ENCODE data around the gene SERTAD2.

Gene SERTAD2

DNA sequence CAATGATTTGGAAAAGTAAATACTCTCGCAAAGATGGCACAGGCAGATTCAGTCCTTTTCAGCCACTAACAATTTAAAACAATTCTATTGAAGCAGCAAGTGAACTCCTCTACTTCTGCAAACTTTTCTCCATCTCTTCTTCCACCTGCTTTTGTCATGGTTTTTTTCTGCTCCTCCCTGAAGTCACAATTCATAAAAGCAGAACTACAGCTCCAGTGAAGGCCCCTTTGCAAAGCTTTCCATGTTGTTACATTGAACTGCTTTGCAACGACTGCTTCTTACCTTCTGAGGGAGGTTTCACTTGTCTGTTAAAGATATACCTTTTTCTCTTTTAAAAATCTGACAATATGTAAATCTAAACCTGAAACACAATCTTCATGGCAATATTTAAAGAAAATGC lies 3.7 kb upstream of the SERTAD2 start:
- Mint-ChIP-seq H3K27me3 (no peaks in the 10 kb centered on the region), H3K9me3 (no peaks in the 10 kb centered on the region), H3K27ac (no peak overlapping the region), H3K4me1 (peaks cover 62% of the 10 kb centered on the region), H3K4me3 (no peak overlapping the region)
- ATAC-seq (no peak), DNase-seq (no peak)

DNA sequence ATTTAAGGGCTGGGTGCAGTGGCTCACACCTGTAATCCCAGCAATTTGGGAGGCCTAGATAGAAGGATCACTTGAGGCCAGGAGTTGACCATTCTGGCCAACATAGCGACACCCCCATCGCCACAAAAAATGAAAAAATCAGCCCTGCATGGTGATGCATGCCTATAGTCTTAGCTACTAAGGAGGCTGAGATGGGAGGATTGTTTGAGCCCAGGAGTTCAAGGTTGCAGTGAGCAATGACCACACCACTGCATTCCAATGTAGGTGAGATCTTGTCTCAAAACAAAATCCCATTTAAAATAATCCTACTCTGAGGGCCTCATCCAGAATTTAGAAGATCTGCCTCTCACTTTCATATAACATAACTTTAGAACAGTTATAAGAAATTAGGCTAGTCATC lies 2.7 kb upstream of the SERTAD2 start:
- no peak for DNase-seq
- H3K9me3 Mint-ChIP-seq: no peaks in the 10 kb centered on the region
- no peak overlapping the region for H3K27ac Mint-ChIP-seq
- no peaks in the 10 kb centered on the region for H3K27me3 Mint-ChIP-seq
- no peak for ATAC-seq
- H3K4me1 Mint-ChIP-seq: peaks cover 62% of the 10 kb centered on the region
- no peak overlapping the region for H3K4me3 Mint-ChIP-seq

DNA sequence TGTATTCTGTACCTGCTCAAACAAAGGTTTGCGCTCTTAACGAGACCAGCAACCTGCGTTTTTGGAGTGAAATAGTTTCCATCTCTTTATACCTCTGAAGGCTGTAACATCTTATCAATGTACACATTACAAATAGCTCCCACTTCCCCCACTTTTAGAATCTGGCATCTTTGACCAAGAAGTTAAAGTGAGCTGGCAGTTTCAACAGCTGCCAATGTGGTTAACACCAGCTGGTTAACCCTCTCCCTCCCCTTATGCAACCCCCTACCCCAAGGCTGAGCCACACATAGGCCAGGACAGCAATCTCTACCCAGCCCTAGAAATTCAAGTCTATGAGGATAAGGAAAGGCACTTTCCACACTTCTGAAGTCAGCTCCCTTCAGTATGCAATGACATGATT lies 2.2 kb upstream of the SERTAD2 start:
- peak overlapping the region in 1 of 2 donors; percentile 92 for H3K4me3 Mint-ChIP-seq
- peaks cover 68% of the 10 kb centered on the region for H3K4me1 Mint-ChIP-seq
- H3K27ac Mint-ChIP-seq: peak overlapping the region in 1 of 2 donors; percentile 49
- no peaks in the 10 kb centered on the region for H3K27me3 Mint-ChIP-seq
- H3K9me3 Mint-ChIP-seq: no peaks in the 10 kb centered on the region
- ATAC-seq (no peak), DNase-seq (peak in 1 of 2 donors; percentile 41)

DNA sequence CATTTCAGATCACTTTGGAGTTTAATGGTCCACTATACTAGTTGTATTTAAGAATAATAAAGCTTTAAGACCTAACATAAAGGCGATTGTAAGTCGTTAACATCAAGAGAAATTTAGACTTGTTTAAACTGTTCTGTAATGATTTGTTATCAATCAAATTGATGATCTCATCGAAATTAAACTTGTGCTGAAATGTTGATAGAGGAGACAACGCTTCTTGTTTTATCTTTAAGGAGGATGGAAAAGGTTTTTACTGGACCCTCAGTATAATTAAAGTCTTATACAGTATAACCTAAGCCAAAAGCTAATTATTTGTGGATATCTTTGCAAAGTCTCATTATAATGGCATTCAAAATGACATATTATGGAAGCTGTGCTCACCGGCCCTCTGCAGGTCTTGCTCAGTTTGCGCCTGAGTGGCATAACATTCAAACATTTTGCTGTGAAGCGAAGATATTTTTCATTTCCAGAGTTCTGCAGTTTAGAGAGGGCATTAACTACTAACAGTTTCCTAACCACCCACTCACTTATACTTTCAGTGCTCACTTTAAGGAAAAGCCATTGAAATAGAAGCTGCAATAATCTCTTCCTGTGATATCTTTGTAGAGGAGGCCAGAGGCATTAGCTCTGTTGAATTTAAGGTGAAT lies 1.4 kb upstream of the SERTAD2 start:
- peaks cover 74% of the 10 kb centered on the region for H3K4me1 Mint-ChIP-seq
- ATAC-seq (peak; percentile 14), DNase-seq (peak in 1 of 2 donors; percentile 42)
- peak overlapping the region; percentile 85 to 92 for H3K4me3 Mint-ChIP-seq
- no peaks in the 10 kb centered on the region for H3K27me3 Mint-ChIP-seq
- no peaks in the 10 kb centered on the region for H3K9me3 Mint-ChIP-seq
- peak overlapping the region; percentile 17 to 59 for H3K27ac Mint-ChIP-seq

DNA sequence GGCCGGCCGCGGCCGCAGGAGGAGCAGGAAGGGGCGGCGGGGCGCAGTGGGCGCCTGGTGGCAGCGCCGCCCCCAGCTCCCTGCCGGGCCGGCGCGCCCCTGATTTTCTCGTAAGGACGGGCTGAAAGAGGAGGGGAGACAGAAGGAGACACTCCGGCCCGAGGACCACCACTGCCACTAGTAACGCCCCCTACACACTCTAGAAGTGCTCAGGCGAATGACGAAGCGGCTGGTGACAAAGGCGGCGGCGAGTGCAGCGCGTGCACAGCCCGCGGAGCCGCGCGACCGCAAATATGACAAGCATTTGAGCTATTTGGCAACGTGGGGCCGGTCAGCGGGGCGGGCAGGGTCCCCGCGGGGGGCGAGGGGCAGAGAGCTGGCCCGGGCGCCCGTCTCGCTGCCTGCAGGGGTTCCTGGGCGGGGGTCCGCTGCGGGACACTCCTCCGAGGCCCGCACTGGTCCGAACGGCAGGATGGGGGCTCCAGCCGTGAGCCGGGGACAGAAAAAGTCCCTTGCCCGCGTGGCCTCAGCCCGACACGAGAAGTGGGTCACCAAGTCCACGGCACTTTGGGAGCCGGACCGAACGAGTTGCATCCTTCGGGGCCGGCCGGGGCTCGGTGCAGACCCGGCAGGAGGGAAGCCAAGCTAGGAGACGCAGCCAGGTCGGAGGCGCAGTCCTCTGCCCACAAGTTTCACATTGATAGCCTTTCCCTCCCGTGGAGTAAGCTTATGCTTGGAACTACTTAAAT lies 524 bp upstream of the SERTAD2 start:
- Mint-ChIP-seq H3K4me1 (peaks cover 76% of the 10 kb centered on the region), H3K9me3 (no peaks in the 10 kb centered on the region), H3K4me3 (peak overlapping the region; percentile 85 to 92), H3K27ac (peak overlapping the region in 1 of 2 donors; percentile 87), H3K27me3 (no peaks in the 10 kb centered on the region)
- DNase-seq (peak; percentile 68 to 74), ATAC-seq (peak; percentile 62)

DNA sequence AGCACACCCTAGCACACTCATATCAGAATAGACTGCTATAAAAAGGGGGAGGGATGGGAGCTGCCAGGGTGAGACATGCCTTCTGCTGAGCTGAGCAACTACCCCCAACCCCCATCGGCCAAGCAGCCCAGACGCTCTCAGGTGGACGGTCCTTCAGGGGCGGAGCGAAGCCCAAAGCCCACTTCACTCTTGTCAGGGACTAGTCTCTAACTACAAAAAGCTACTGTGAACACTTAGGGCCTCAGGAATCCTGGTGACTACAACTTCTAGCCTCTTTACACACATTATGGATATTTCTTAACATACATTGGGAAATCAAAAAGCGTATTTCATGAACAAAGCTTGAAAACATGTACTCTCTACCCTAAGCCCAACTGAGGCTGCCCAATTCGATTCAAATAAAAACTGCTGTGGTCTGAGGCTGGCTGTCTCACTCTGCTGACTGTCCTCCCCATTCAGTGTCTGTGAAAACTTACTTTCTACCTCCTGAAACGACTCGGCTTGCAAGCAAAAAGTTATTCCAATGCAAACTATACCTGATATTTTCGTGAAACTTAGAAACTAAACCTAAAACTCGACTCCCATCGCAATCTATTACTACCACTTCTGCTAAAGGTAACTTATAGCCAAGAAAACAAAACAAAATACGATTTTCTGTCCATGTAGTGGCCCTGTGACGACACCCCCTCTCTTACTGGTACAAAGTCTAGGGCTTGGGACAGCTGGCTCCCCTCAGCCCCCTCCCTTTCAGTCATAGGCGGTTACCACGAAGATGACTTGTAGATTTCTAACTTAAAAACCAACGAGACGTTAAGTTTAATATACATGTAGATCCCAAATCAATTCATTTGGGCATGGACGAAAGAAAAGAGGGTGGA lies 1.2 kb downstream of the SERTAD2 start:
- Mint-ChIP-seq H3K4me1 (peaks cover 80% of the 10 kb centered on the region), H3K27ac (peak overlapping the region; percentile 93 to 98), H3K9me3 (no peaks in the 10 kb centered on the region), H3K27me3 (no peaks in the 10 kb centered on the region), H3K4me3 (peak overlapping the region; percentile 89 to 92)
- peak in 1 of 2 donors; percentile 29 for DNase-seq
- peak; percentile 41 for ATAC-seq

DNA sequence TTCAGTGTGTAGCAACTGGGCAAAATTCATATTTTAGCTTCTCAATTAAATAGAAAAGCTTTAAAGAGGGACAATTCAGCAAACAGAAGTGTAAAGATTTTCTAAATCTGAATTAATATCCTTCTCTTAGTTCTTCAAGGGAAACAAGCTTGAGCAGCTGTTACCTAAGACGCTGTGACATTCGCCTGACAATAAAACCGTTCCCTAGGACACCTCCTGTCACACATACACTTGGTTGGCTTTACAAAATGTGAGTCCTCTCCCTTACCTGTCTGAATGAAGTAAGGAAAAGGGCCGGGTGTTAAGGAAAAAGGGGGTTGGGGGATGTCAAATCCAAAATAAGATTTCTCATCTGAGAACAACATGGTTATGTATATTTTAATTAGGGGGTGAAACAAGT lies 2.1 kb downstream of the SERTAD2 start:
- peak overlapping the region in 1 of 2 donors; percentile 98 for H3K27ac Mint-ChIP-seq
- ATAC-seq: no peak
- DNase-seq: no peak
- no peaks in the 10 kb centered on the region for H3K9me3 Mint-ChIP-seq
- no peaks in the 10 kb centered on the region for H3K27me3 Mint-ChIP-seq
- peaks cover 80% of the 10 kb centered on the region for H3K4me1 Mint-ChIP-seq
- H3K4me3 Mint-ChIP-seq: peak overlapping the region; percentile 89 to 92

DNA sequence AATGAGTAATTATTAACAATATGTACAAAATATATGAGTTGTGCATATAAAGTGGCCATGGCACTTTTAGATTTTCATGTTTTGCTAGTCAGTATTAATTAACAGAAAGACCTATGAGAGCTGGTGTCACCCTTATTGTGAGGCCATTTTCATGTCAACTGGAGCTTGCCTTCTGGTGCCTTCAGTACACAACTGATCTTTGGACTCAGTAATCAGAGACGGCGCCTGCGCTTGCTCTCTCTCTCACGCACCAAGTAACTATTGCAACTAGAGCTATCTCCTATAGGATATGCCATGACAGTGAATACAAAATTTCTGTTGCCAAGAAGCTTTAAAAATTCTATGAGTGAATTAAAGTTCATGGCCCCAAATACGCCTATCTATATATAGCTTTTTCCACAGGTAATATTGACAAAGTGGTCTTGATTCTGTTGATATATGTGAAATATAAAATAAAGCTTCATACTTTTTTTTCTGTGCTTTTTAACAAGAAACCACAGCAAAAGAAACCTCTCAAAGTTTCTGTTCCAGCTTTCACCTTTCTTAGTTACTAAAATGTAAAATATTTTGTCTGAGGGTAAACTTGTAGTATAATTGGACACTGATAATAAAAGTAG lies 2.9 kb downstream of the SERTAD2 start:
- H3K9me3 Mint-ChIP-seq: no peaks in the 10 kb centered on the region
- no peak for ATAC-seq
- H3K27me3 Mint-ChIP-seq: no peaks in the 10 kb centered on the region
- DNase-seq: no peak
- H3K4me1 Mint-ChIP-seq: peaks cover 79% of the 10 kb centered on the region
- no peak overlapping the region for H3K27ac Mint-ChIP-seq
- peak overlapping the region; percentile 35 to 92 for H3K4me3 Mint-ChIP-seq

DNA sequence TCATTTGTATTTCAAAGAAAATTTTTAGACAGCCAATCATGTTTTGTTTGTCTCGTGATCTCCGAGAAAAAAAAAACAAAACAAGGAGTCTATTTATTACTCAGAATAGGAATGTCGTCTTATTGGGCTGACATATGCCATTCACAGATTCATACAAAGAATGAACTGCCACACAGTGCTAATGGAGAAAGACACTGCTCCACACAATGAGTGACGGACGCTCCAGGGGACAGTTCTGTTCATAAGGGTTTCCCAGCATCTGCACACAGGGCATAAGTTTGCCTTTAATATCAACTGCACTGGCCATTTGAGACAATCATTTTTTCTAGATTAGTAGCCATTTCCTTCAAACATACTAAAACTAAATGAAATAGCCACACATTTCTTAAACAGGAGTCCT lies 3.4 kb downstream of the SERTAD2 start:
- H3K4me3 Mint-ChIP-seq: no peak overlapping the region
- H3K4me1 Mint-ChIP-seq: peaks cover 74% of the 10 kb centered on the region
- no peaks in the 10 kb centered on the region for H3K27me3 Mint-ChIP-seq
- ATAC-seq (no peak), DNase-seq (no peak)
- H3K27ac Mint-ChIP-seq: no peak overlapping the region
- H3K9me3 Mint-ChIP-seq: no peaks in the 10 kb centered on the region

GRCh38 chr2:64649626-64650025 lies 4.1 kb downstream of the SERTAD2 start:
- peak overlapping the region in 1 of 2 donors; percentile 6 for H3K27ac Mint-ChIP-seq
- no peaks in the 10 kb centered on the region for H3K9me3 Mint-ChIP-seq
- peak overlapping the region; percentile 78 to 81 for H3K4me3 Mint-ChIP-seq
- H3K4me1 Mint-ChIP-seq: peaks cover 74% of the 10 kb centered on the region
- DNase-seq: peak; percentile 21 to 22
- H3K27me3 Mint-ChIP-seq: no peaks in the 10 kb centered on the region
- ATAC-seq: peak; percentile 8

DNA sequence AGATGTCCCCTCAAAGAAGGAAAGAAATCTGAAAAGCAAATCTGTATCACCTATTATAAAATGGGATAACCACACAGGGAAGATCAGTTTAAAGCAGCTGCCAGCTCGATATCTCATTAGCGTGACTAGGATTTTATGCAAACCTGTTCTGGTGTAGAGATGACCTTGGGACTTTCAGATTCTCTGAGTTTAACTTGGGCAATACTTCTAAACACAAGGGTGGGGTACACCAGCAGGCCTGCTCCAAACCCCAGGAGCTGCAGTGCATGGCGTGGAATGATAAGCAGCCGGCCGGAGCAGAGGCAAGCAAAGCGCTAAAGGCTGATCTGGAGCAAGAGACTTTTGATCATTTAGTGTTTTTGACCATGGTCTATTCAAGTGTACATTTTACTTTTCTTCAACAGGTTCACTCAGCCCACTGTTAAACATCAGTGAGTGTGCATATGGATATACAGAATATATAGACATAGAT lies 4.7 kb downstream of the SERTAD2 start:
- no peaks in the 10 kb centered on the region for H3K27me3 Mint-ChIP-seq
- H3K27ac Mint-ChIP-seq: peak overlapping the region in 1 of 2 donors; percentile 42
- H3K4me3 Mint-ChIP-seq: peak overlapping the region; percentile 31 to 48
- H3K9me3 Mint-ChIP-seq: no peaks in the 10 kb centered on the region
- DNase-seq (no peak), ATAC-seq (no peak)
- H3K4me1 Mint-ChIP-seq: peaks cover 77% of the 10 kb centered on the region

DNA sequence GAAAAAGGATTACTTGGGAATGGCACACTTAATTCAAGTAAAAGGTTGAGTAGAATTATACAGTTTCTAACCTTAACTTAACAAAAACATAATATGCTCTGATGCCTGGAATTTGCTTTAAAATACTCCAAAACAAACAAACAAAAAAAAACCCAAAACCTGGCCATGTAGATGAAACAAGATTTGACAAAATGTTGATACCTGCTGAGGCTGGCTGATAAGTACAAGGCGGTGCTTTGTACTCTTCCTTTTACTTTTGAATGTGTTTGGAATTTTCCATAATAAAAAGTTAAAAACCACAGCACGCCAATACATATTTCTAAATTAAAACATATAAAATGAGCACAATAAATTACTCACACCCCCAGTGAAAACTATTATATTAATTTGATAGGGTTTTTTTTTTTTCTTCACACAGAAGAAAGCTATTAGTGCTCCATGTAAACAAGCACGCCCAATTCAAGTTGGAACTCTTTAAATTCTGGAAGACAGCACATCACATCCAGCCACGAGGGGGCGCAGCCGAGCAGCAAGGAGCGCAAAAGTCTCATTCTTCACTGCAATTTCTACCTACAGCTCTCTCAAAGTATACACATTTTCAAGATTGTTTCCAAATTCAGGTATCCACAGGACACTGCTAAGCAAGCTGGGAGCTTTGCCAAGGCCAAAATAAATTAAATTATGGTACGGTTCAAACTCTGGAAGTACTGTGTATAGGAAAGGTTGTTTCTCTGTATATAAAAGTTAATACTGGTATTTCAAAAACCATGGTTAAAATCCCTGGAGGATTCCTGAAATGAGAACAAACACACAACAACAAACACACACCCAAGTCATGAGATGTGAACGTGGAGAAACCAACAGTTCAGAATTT lies 7.5 kb downstream of the SERTAD2 start:
- Mint-ChIP-seq H3K9me3 (no peaks in the 10 kb centered on the region), H3K27ac (no peak overlapping the region)

GRCh38 chr2:64644458-64645382 lies 9.0 kb downstream of the SERTAD2 start:
- Mint-ChIP-seq H3K9me3 (no peaks in the 10 kb centered on the region), H3K4me1 (peaks cover 93% of the 10 kb centered on the region), H3K27me3 (no peaks in the 10 kb centered on the region), H3K27ac (peak overlapping the region; percentile 92 to 93), H3K4me3 (peak overlapping the region; percentile 93 to 95)
- ATAC-seq: peak; percentile 86
- peak; percentile 46 to 58 for DNase-seq

More for the DNA sequence above, 7.5 kb downstream of the SERTAD2 start:
- Mint-ChIP-seq H3K4me3 (peak overlapping the region; percentile 42 to 53), H3K4me1 (peaks cover 92% of the 10 kb centered on the region), H3K27me3 (no peaks in the 10 kb centered on the region)
- ATAC-seq (no peak), DNase-seq (peak; percentile 78 to 80)

All from stimulated activated naive CD8-positive, alpha-beta T cell treated with anti-CD3 and anti-CD28 coated beads, Interleukin-15, amount 100 ng/mL, for 72 hours (primary cell).